ENCODE data around the gene EIF1B.

- TF ChIP-seq ATF3 (IDR thresholded peaks at IDR 0.05; ENCODE audit: borderline replicate concordance, extremely low read depth, low read depth, low read length) (no peak), E2F4 (IDR thresholded peaks at IDR 0.05; ENCODE audit: low read depth, low read length) (no peak), RAD21 (IDR thresholded peaks at IDR 0.05; ENCODE audit: insufficient read depth, low read depth, low read length) (no peak), CTCF (IDR thresholded peaks at IDR 0.05 in 2 of 3, conservative IDR thresholded peaks at IDR 0.05 in 1 of 3; ENCODE audit: control insufficient read depth in 2 of 3, extremely low read depth in 1 of 3, insufficient read depth in 1 of 3, low read depth in 3 of 3, low read length in 3 of 3) (no peak), SPI1 (IDR thresholded peaks at IDR 0.05; ENCODE audit: borderline replicate concordance, insufficient read depth, low read depth, low read length) (no peak), BACH1 (IDR thresholded peaks at IDR 0.05; ENCODE audit: borderline replicate concordance) (no peak), EP300 (IDR thresholded peaks at IDR 0.05; ENCODE audit: borderline replicate concordance in 1 of 2, control insufficient read depth in 1 of 2, low read depth in 2 of 2, low read length in 2 of 2) (no peak), MXI1 (IDR thresholded peaks at IDR 0.05; ENCODE audit: low read depth, low read length) (no peak), POLR2AphosphoS5 (IDR thresholded peaks at IDR 0.05; ENCODE audit: low read length) (no peak), EZH2 (IDR thresholded peaks at IDR 0.05; ENCODE audit: borderline replicate concordance, control insufficient read depth, low read depth, low read length) (no peak), MAX (IDR thresholded peaks at IDR 0.05; ENCODE audit: low read depth, low read length) (no peak), SUZ12 (IDR thresholded peaks at IDR 0.05; ENCODE audit: unreplicated experiment) (no peak), CREB1 (IDR thresholded peaks at IDR 0.05; ENCODE audit: low read depth) (no peak)
Observed at GRCh38 chr3:40355410-40355809, 45.9 kb downstream of the EIF1B start.

Measured in GM12878 (cell line).